ENCODE results near the gene RFLNA.
A peak's percentile ranks its signal among the peaks of the same experiment; 100 is the strongest.
"Not testable (repeated sequence)": the region's sequence is repeated elsewhere in the genome, so short reads cannot be mapped to it uniquely, and the experiment has no call there.

The RFLNA gene

GRCh38 chr12:124319368-124320050 lies 24.6 kb downstream of the RFLNA start:
- no peak for DNase-seq (ENCODE audit: low read depth)

GRCh38 chr12:124321040-124321481 lies 26.2 kb downstream of the RFLNA start:
- peak; percentile 26 for DNase-seq (ENCODE audit: low read depth)

GRCh38 chr12:124321556-124322270 lies 26.8 kb downstream of the RFLNA start:
- peak; percentile 15 for DNase-seq (ENCODE audit: low read depth)

- DNase-seq (ENCODE audit: low read depth) = no peak
Observed at GRCh38 chr12:124322271-124322998, 27.5 kb downstream of the RFLNA start.

GRCh38 chr12:124322999-124323328 lies 28.1 kb downstream of the RFLNA start:
- not testable (repeated sequence) for DNase-seq (ENCODE audit: low read depth)

- peak; percentile 8 for DNase-seq (ENCODE audit: low read depth)
Observed at GRCh38 chr12:124323771-124324530, 29.1 kb downstream of the RFLNA start.

- DNase-seq (ENCODE audit: low read depth) = no peak
Observed at GRCh38 chr12:124324803-124325705, 30.2 kb downstream of the RFLNA start.

GRCh38 chr12:124326104-124326503 lies 31.2 kb downstream of the RFLNA start:
- DNase-seq (ENCODE audit: low read depth) = no peak

- no peak for DNase-seq (ENCODE audit: low read depth)
Observed at GRCh38 chr12:124326871-124327270, 32.0 kb downstream of the RFLNA start.

GRCh38 chr12:124327362-124328043 lies 32.6 kb downstream of the RFLNA start:
- DNase-seq (ENCODE audit: low read depth) = no peak

- no peak for DNase-seq (ENCODE audit: low read depth)
Observed at GRCh38 chr12:124328116-124328515, 33.2 kb downstream of the RFLNA start.

- DNase-seq (ENCODE audit: low read depth) = no peak
Observed at GRCh38 chr12:124328636-124329035, 33.7 kb downstream of the RFLNA start.

- DNase-seq (ENCODE audit: low read depth) = no peak
Observed at GRCh38 chr12:124332058-124332672, 37.3 kb downstream of the RFLNA start.

GRCh38 chr12:124332900-124333299 lies 38.0 kb downstream of the RFLNA start:
- DNase-seq (ENCODE audit: low read depth) = no peak

GRCh38 chr12:124333724-124334123 lies 38.8 kb downstream of the RFLNA start:
- DNase-seq (ENCODE audit: low read depth) = no peak

- DNase-seq (ENCODE audit: low read depth) = no peak
Observed at GRCh38 chr12:124334266-124334665, 39.4 kb downstream of the RFLNA start.

- no peak for DNase-seq (ENCODE audit: low read depth)
Observed at GRCh38 chr12:124334976-124335375, 40.1 kb downstream of the RFLNA start.

GRCh38 chr12:124335426-124336183 lies 40.7 kb downstream of the RFLNA start:
- DNase-seq (ENCODE audit: low read depth) = no peak

- DNase-seq (ENCODE audit: low read depth) = no peak
Observed at GRCh38 chr12:124336184-124336437, 41.2 kb downstream of the RFLNA start.
